Suprapubic skin (tissue), 4 donors: ENCODE results near the gene NRARP. TPM values are rescaled to one million over a fixed set of nuclear protein-coding genes. Genes with fewer than 3 reads are reported as not detected.

ENCODE experiments used
- DNase-seq, 2 donors: peaks; one replicate each; pipeline ENCODE4 v3.0.0-alpha.2; 2019; ENCODE audit warnings: low spot score in 2 of 2
- H3K27ac ChIP-seq: fragments of 200-600 bp; sonication (generic); one replicate; pipeline ENCODE4 v1.5.1; 2019
- H3K27me3 ChIP-seq: fragments of 200-600 bp; sonication (generic); one replicate; pipeline ENCODE4 v1.5.1; 2019
- H3K36me3 ChIP-seq: fragments of 200-600 bp; sonication (generic); one replicate; pipeline ENCODE4 v1.5.1; 2019
- H3K4me1 ChIP-seq: fragments of 200-600 bp; sonication (generic); one replicate; pipeline ENCODE4 v1.5.1; 2019
- H3K4me3 ChIP-seq: fragments of 200-600 bp; sonication (generic); one replicate; pipeline ENCODE4 v1.5.1; 2019; ENCODE audit warnings: mild to moderate bottlenecking
- H3K9me3 ChIP-seq: fragments of 200-600 bp; sonication (generic); one replicate; pipeline ENCODE4 v1.5.1; 2019
- EP300 ChIP-seq: sonication (generic); formaldehyde crosslinking; IDR thresholded peaks from one replicate; pipeline ENCODE4 v1.6.1; 2017; ENCODE audit warnings: antibody characterized with exemption
- POLR2A ChIP-seq, 2 donors: fragments of 450-650 bp; IDR thresholded peaks; one replicate each; pipeline ENCODE4 v1.6.1; 2017; ENCODE audit warnings: antibody characterized with exemption in 2 of 2, mild to moderate bottlenecking in 2 of 2, moderate library complexity in 2 of 2
- POLR2AphosphoS5 ChIP-seq, 3 donors: sonication (generic); formaldehyde crosslinking; IDR thresholded peaks; one replicate each; pipeline ENCODE4 v1.6.1; 2017; ENCODE audit warnings: antibody characterized with exemption in 3 of 3
- WGBS: methylation state at CpG from one replicate; pipeline ENCODE4 v1.1.5; 2018; 5-methylcytosine and 5-hydroxymethylcytosine counted together
- total RNA-seq, 4 donors: library from RNA; depleted of rRNA; stranded (reverse); fragments of >200 nt; gene quantifications; one replicate each; pipeline ENCODE4 v1.1.0, GENCODE V29; 2016
- TF ChIP-seq, protein P1 (sequence below), 2 donors: fragments of 200-600 bp in 1 of 2; fragments of 450-650 bp in 1 of 2; sonication (generic) in 1 of 2; IDR thresholded peaks; one replicate each; pipeline ENCODE4 v1.5.1; 2016 to 2019; ENCODE audit warnings: antibody characterized with exemption in 2 of 2, mild to moderate bottlenecking in 1 of 2, moderate library complexity in 1 of 2

The NRARP gene
- total RNA-seq, 4 donors from 2014 or later: 25.3 to 69.0 (median 65.5) TPM

DNA sequence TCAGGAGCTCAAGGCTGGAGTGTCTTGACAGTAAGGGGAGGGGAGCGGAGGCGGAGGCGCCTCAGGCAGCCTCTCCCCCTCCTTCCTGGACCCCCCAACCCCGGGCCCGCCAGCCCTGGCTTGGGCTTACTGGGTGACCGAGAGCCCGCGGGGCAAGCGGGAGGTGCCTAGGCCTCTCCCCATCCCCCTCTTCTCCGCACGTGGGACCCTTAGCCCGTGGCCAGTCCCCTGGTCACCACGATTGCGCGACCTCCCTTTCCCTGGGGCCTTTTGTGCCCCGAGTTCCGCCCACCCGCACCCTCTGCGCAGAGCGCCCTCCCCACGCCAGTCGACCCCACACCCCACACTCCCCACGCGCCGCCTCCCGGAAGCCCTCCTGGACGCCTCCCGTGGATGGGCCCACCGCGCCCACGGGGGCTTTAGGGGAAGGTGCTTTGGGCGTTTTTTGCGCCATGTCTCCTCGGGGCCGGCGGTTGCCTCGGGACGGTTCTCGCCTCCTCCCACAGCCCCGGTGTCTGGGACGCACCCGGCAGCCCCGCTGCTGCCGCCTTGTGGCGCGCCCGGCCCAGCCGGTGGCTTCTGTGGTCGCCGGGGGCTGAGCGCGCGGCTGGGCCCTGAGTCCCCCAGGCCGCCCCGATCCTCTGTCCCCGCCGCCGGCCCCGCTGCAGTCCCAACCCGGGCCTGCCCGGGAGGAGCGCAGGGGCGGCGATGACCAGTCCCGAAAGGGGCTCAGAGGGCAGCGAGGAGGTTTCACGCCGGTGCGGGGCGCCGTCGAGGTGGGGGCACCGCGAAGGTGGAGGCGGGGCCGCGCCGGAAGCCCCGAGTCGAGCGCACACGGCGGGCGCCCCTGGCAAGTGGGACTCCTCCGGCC lies 21.4 kb downstream of the NRARP start:
- H3K4me3 ChIP-seq: peak overlapping the region; percentile 23
- H3K9me3 ChIP-seq: no peaks in the 10 kb centered on the region
- H3K27ac ChIP-seq: no peak overlapping the region
- H3K27me3 ChIP-seq: peaks cover 44% of the 10 kb centered on the region
- no peak for TF ChIP-seq POLR2AphosphoS5 (IDR thresholded peaks at IDR 0.05)
- TF ChIP-seq, protein P1, sequence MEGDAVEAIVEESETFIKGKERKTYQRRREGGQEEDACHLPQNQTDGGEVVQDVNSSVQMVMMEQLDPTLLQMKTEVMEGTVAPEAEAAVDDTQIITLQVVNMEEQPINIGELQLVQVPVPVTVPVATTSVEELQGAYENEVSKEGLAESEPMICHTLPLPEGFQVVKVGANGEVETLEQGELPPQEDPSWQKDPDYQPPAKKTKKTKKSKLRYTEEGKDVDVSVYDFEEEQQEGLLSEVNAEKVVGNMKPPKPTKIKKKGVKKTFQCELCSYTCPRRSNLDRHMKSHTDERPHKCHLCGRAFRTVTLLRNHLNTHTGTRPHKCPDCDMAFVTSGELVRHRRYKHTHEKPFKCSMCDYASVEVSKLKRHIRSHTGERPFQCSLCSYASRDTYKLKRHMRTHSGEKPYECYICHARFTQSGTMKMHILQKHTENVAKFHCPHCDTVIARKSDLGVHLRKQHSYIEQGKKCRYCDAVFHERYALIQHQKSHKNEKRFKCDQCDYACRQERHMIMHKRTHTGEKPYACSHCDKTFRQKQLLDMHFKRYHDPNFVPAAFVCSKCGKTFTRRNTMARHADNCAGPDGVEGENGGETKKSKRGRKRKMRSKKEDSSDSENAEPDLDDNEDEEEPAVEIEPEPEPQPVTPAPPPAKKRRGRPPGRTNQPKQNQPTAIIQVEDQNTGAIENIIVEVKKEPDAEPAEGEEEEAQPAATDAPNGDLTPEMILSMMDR (IDR thresholded peaks at IDR 0.05): peak in 1 of 2 donors; percentile 46
- no peak for DNase-seq
- H3K4me1 ChIP-seq: peaks cover 43% of the 10 kb centered on the region
- H3K36me3 ChIP-seq: no peaks in the 10 kb centered on the region
- 75% methylated on average over 24 of the region's 85 CpGs for WGBS

DNA sequence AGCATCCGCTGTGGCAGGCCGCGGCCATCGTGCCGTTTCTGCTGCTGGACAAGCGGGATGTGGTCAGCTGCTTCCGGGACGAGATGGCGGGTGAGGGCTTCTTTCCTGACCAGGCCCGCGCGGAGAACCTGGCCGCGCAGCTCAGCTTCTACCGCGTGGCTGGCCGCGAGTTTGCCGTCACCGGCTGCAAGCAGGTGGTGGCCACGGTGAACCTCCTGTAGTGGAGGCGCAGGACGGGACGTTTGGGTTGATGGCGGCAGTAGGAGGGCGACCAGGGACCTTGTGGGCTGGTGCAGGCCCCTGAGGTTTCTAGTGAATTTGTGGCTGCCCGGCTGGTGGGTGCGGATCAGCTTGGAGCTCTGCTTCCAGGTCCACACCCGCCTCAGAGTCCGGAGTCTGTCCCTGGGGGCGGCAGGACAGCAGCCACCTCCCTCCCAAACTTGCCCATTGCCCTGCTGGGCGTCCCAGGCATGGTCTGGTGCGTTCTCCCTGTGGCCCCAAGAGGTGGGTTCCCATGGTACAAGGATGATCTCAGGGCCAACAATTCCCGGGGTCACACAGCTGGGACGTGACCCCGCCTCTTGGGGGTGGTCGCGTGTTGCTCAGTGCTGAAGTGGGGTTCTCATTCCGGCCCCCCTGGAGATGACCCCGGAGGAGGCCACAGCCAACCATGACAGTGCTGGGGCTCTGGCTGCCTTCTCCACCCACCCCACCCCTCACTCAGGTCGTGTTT lies 22.2 kb downstream of the NRARP start:
- peak in 1 of 2 donors; percentile 62 for DNase-seq
- no peak overlapping the region for H3K4me3 ChIP-seq
- H3K9me3 ChIP-seq: no peaks in the 10 kb centered on the region
- H3K36me3 ChIP-seq: no peaks in the 10 kb centered on the region
- H3K4me1 ChIP-seq: peaks cover 51% of the 10 kb centered on the region
- TF ChIP-seq POLR2AphosphoS5 (IDR thresholded peaks at IDR 0.05): no peak
- H3K27me3 ChIP-seq: peaks cover 44% of the 10 kb centered on the region
- WGBS: 91% methylated on average over 27 of the region's 41 CpGs
- no peak overlapping the region for H3K27ac ChIP-seq

DNA sequence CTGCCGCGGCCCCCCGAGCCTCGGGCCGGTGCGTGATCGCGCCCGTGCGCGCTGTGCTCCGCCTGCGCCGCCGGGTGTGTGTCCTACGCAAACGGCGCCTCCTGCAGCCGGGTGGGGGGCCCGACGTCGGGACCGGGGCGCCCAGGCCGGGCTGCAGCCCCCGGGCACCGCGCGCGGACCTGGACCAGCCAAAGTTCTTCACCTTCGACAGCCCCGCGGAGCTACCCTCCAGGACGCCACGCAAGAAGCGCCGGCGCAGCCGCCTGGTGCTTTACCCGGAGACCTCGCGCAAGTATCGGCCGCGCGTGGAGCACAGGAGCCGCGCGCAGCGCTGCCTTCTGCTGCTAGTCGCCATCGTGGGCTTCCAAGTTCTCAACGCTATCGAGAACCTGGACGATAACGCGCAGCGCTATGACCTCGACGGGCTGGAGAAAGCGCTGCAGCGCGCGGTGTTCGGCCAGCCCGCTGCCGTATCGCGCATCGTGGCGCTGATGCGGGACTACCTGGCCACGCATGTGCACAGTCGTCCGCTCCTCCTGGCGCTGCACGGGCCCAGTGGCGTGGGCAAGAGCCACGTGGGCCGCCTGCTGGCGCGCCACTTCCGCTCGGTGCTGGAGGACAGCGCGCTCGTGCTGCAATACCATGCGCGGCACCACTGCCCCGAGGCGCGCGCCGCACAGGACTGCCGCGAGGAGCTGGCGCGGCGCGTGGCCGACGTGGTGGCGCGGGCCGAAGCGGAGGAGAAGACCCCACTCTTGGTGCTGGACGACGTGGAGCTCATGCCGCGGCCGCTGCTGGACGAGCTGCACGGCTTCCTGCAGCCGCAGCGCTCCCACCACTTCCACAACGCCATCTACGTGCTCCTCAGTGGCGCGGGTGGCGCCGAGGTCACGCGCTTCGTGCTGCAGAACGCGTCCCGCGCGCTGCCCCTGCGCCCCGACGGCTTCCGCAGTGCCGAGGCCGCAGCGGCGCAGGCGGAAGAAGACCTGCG lies 23.1 kb downstream of the NRARP start:
- H3K9me3 ChIP-seq: no peaks in the 10 kb centered on the region
- 90% methylated on average over 104 of the region's 139 CpGs for WGBS
- no peak overlapping the region for H3K27ac ChIP-seq
- no peaks in the 10 kb centered on the region for H3K36me3 ChIP-seq
- H3K4me1 ChIP-seq: peaks cover 60% of the 10 kb centered on the region
- H3K27me3 ChIP-seq: peaks cover 44% of the 10 kb centered on the region
- DNase-seq: peak in 1 of 2 donors; percentile 64
- no peak for TF ChIP-seq POLR2A (IDR thresholded peaks at IDR 0.05)
- TF ChIP-seq POLR2AphosphoS5 (IDR thresholded peaks at IDR 0.05): no peak
- TF ChIP-seq, protein P1 (IDR thresholded peaks at IDR 0.05): no peak
- no peak for TF ChIP-seq EP300
- peak overlapping the region; percentile 47 for H3K4me3 ChIP-seq

DNA sequence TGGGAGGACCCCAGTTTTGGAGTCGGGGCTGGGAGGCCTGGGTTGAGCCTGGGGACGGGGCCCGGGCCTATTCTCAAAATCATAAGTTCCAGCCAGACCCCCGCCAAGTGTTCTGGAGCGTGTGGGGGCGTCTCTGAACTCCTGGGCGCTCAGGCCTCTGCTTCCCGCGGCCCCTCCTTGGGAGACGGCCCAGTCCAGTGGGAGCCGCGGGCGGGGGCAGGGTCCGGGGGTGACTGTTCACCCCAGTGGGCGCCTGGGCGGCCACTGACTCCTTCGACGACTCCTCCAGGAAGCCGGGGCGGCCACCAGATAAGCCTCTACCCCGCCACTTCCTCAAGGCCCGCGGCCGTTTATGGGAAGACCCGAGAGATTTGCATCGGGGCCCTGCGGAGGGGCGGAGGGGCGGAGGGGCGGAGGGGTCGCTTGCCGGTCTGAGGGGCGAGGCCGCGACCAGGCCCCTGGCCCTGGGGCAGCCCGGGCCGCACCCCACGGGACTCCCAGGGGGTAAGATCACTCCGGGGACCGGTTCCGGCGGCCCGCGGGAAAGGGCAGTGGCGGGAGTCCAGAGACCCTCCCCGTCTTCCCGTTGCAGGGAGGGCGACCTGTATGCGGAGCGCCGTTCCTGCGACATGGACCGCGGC lies 23.9 kb downstream of the NRARP start:
- peaks cover 44% of the 10 kb centered on the region for H3K27me3 ChIP-seq
- peaks cover 64% of the 10 kb centered on the region for H3K4me1 ChIP-seq

More for the DNA sequence above, 23.9 kb downstream of the NRARP start:
- peaks cover 2% of the 10 kb centered on the region for H3K36me3 ChIP-seq
- H3K9me3 ChIP-seq: no peaks in the 10 kb centered on the region
- H3K27ac ChIP-seq: no peak overlapping the region
- TF ChIP-seq POLR2A (IDR thresholded peaks at IDR 0.05): no peak
- TF ChIP-seq, protein P1 (IDR thresholded peaks at IDR 0.05): no peak
- TF ChIP-seq EP300: no peak
- no peak for TF ChIP-seq POLR2AphosphoS5 (IDR thresholded peaks at IDR 0.05)
- peak in 1 of 2 donors; percentile 71 for DNase-seq
- WGBS: 4% methylated on average over 23 of the region's 54 CpGs
- H3K4me3 ChIP-seq: peak overlapping the region; percentile 47
